ENCODE data around the gene DISC1. TPM values are rescaled to one million over a fixed set of nuclear protein-coding genes. Genes with fewer than 3 reads are reported as not detected.
A peak's percentile ranks its signal among the peaks of the same experiment; 100 is the strongest.
"Not testable (repeated sequence)": the region's sequence is repeated elsewhere in the genome, so short reads cannot be mapped to it uniquely, and the experiment has no call there.

DISC1 gene
- total and polyA plus RNA-seq, 2 experiments from 2014 or later: 6.5 to 11.5 TPM

DNA sequence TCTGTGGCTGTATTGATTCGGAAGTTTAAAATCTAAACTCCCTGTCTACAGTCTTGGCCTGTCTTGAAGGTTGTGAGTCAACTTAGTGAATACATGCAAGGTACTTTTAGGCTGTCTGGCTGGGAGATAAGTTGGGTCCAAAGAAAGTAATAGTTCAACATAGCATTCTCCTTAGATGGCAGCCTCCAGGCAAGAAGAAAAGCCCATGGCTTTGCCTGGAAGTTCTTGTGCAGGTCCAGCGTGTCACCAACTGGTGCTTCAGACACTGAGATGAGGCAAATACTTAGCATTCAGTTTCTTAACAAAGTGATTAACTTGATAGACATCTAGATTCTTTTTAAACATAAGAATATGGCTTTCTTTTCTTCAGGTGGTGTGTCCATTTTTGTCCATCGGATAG, 328.2 kb downstream of the DISC1 start:
- Histone ChIP-seq H3K4me3 (no peak overlapping the region), H3K4me1 (ENCODE audit: low read depth) (peaks cover 26% of the 10 kb centered on the region), H3K9me3 (ENCODE audit: low read depth) (no peaks in the 10 kb centered on the region), H3K27ac (no peak overlapping the region), H3K36me3 (no peaks in the 10 kb centered on the region), H3K27me3 (no peaks in the 10 kb centered on the region)
- TF ChIP-seq, protein P1, sequence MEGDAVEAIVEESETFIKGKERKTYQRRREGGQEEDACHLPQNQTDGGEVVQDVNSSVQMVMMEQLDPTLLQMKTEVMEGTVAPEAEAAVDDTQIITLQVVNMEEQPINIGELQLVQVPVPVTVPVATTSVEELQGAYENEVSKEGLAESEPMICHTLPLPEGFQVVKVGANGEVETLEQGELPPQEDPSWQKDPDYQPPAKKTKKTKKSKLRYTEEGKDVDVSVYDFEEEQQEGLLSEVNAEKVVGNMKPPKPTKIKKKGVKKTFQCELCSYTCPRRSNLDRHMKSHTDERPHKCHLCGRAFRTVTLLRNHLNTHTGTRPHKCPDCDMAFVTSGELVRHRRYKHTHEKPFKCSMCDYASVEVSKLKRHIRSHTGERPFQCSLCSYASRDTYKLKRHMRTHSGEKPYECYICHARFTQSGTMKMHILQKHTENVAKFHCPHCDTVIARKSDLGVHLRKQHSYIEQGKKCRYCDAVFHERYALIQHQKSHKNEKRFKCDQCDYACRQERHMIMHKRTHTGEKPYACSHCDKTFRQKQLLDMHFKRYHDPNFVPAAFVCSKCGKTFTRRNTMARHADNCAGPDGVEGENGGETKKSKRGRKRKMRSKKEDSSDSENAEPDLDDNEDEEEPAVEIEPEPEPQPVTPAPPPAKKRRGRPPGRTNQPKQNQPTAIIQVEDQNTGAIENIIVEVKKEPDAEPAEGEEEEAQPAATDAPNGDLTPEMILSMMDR (IDR thresholded peaks at IDR 0.05; ENCODE audit: low read depth, low read length): no peak
- no peak for DNase-seq (ENCODE audit: low read depth in 1 of 2, low spot score in 1 of 2)

DNA sequence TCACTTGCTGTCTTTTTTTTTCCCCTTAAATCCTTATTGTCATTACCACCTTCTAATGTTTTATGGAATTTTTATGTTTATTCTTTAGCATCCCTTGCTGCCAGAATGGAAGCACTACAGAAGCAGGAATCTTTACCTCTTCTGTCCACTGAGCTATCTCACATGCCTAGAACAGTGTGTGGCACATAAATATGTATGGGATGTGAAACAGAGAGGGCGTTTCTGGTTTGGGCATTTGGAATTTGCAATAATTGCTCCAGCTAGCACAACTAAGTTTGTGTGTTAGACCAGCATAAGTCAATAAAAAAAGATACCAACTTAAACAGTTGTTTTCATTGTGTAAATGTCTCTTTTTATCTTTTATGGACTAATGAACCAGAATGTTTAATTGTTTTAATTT, 330.8 kb downstream of the DISC1 start:
- no peak for DNase-seq (ENCODE audit: low read depth in 1 of 2, low spot score in 1 of 2)
- Histone ChIP-seq H3K4me3 (no peak overlapping the region), H3K4me1 (ENCODE audit: low read depth) (peaks cover 15% of the 10 kb centered on the region), H3K27me3 (no peaks in the 10 kb centered on the region), H3K36me3 (no peaks in the 10 kb centered on the region), H3K9me3 (ENCODE audit: low read depth) (no peaks in the 10 kb centered on the region), H3K27ac (no peak overlapping the region)
- TF ChIP-seq, protein P1 (IDR thresholded peaks at IDR 0.05; ENCODE audit: low read depth, low read length): no peak

DNA sequence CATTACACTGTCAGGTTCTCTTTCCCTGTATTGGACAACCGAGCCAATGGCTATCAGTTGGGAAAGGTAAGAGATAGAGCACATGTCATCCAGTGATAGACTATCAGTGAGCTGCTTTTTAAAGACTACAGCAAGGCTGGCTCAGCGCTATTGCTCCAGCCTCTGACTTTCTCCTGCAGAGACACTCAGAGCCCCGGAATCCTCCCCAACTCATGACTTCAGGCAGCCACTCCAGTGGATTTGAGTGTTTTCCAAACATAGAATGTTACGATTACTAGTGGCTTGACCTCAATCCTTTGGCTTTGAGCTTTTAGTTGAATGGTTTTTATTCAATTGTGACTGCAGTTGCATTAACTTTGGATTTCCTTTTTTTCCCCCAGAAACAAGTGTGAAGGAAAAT, 331.9 kb downstream of the DISC1 start:
- Histone ChIP-seq H3K27ac (peak overlapping the region; percentile 55), H3K36me3 (no peaks in the 10 kb centered on the region), H3K27me3 (no peaks in the 10 kb centered on the region), H3K4me3 (no peak overlapping the region), H3K9me3 (ENCODE audit: low read depth) (no peaks in the 10 kb centered on the region), H3K4me1 (ENCODE audit: low read depth) (peaks cover 15% of the 10 kb centered on the region)
- peak in 1 of 2 donors; percentile 63 for DNase-seq (ENCODE audit: low read depth in 1 of 2, low spot score in 1 of 2)
- TF ChIP-seq, protein P1 (IDR thresholded peaks at IDR 0.05; ENCODE audit: low read depth, low read length): no peak

DNA sequence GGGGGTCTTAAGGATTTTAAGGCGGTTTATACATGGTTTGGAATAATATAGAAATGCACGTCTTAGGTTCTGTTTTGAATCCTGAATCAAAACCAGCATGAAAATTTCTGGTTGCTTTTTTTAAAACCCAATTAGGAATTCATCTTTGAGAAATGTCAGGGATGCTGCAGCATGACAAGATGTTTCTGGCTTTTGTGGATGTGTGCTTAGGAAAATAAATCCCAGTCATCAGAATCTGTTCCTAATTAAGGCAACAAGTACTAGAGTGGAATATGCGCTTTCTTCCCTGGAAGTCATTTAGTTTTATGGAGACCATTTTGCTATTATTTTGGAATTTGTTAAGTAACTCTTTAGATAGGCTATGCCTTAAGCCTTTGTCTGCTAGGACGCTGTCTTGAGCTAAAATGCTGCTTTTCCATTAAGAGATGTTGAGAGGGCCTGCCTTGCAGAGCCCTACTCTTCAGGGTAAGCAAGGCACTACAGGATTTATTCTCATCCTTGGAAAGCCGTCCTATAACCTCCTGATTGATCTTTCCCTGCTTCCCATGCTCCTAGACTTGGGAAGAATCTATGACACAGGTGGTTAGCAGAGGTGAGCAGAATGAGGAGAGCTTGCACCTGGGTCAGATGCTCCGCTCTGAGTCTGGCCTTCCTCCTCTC, 332.8 kb downstream of the DISC1 start:
- H3K36me3 ChIP-seq: no peaks in the 10 kb centered on the region
- no peaks in the 10 kb centered on the region for H3K27me3 ChIP-seq
- no peak overlapping the region for H3K4me3 ChIP-seq
- no peaks in the 10 kb centered on the region for H3K9me3 ChIP-seq (ENCODE audit: low read depth)
- no peak overlapping the region for H3K27ac ChIP-seq
- peaks cover 19% of the 10 kb centered on the region for H3K4me1 ChIP-seq (ENCODE audit: low read depth)
- TF ChIP-seq, protein P1 (IDR thresholded peaks at IDR 0.05; ENCODE audit: low read depth, low read length): no peak
- DNase-seq (ENCODE audit: low read depth in 1 of 2, low spot score in 1 of 2): no peak

DNA sequence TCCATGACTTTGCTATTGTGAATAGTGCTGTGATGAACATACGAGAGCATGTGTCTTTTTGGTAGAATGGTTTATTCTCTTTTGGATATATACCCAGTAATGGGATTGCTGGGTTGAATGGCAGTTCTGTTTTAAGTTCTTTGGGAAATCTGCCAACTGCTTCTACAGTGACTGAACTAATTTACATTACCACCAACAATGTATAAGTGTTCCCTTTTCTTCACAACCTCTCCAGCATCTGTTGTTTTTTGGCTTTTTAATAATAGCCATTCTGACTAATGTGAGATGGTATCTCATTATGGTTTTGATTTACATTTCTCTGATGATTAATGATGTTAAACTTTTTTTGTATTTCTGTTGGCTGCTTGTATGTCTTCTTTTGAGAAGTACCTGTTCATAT, 335.2 kb downstream of the DISC1 start:
- not testable (repeated sequence) for DNase-seq (ENCODE audit: low read depth in 1 of 2, low spot score in 1 of 2); H3K9me3 ChIP-seq (ENCODE audit: low read depth); H3K27me3 ChIP-seq; H3K27ac ChIP-seq; H3K36me3 ChIP-seq; H3K4me3 ChIP-seq
- H3K4me1 ChIP-seq (ENCODE audit: low read depth): peaks cover 24% of the 10 kb centered on the region

DNA sequence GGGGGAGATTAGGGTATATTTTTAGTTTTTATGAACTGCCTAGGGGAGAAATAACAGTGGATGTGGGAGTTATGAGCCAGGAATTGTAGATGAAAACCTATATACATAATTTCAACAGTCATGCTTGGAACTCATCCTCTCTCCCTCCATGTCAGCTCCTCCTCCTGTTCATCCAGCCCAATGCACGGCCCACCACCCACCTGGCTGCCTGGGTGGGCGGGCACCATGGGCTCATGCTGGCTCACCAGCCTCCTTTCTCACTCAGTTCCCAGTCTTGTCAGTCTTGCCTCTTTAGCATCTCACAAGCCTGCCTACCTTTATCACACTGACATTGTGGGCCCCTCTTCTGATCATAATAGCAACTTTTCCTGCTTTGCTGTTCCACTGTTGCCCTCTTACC, 336.0 kb downstream of the DISC1 start:
- H3K27ac ChIP-seq: no peak overlapping the region
- DNase-seq (ENCODE audit: low read depth in 1 of 2, low spot score in 1 of 2): no peak
- TF ChIP-seq, protein P1 (IDR thresholded peaks at IDR 0.05; ENCODE audit: low read depth, low read length): no peak
- H3K36me3 ChIP-seq: no peaks in the 10 kb centered on the region
- H3K4me3 ChIP-seq: no peak overlapping the region
- H3K27me3 ChIP-seq: no peaks in the 10 kb centered on the region
- H3K9me3 ChIP-seq (ENCODE audit: low read depth): no peaks in the 10 kb centered on the region
- peaks cover 24% of the 10 kb centered on the region for H3K4me1 ChIP-seq (ENCODE audit: low read depth)
